ENCODE measurements around the gene CASKIN2.
A peak's percentile ranks its signal among the peaks of the same experiment; 100 is the strongest.

Gene CASKIN2

GRCh38 chr17:75530837-75531720 lies 15.7 kb upstream of the CASKIN2 start:
- Histone ChIP-seq H3K4me3 (ENCODE audit: low read depth in 1 of 2, low read length in 2 of 2) (peak overlapping the region in 1 of 2 donors; percentile 40), H3K27me3 (ENCODE audit: control insufficient read depth in 1 of 2, insufficient read depth in 2 of 2, low read length in 2 of 2) (no peaks in the 10 kb centered on the region), H3K4me1 (ENCODE audit: control insufficient read depth in 1 of 2, insufficient read depth in 2 of 2, low read length in 2 of 2) (peaks cover 41 to 52% of the 10 kb centered on the region in 2 donors), H3K36me3 (ENCODE audit: control insufficient read depth in 1 of 2, insufficient read depth in 2 of 2, low read length in 2 of 2) (peaks cover 0 to 14% of the 10 kb centered on the region in 2 donors), H3K9ac (ENCODE audit: low read depth in 1 of 2, low read length in 2 of 2) (peak overlapping the region; percentile 54 to 58), H3K9me3 (ENCODE audit: control insufficient read depth in 1 of 2, low read length in 2 of 2) (no peaks in the 10 kb centered on the region), H3K27ac (ENCODE audit: low read depth, low read length) (peak overlapping the region; percentile 58)

GRCh38 chr17:75526555-75527270 lies 11.4 kb upstream of the CASKIN2 start:
- H3K4me3 ChIP-seq (ENCODE audit: low read depth in 1 of 2, low read length in 2 of 2): peak overlapping the region; percentile 77 to 81
- peak overlapping the region; percentile 80 for H3K27ac ChIP-seq (ENCODE audit: low read depth, low read length)
- peaks cover 23 to 34% of the 10 kb centered on the region in 2 donors for H3K4me1 ChIP-seq (ENCODE audit: control insufficient read depth in 1 of 2, insufficient read depth in 2 of 2, low read length in 2 of 2)
- peaks cover 6 to 9% of the 10 kb centered on the region in 2 donors for H3K36me3 ChIP-seq (ENCODE audit: control insufficient read depth in 1 of 2, insufficient read depth in 2 of 2, low read length in 2 of 2)
- H3K9ac ChIP-seq (ENCODE audit: low read depth in 1 of 2, low read length in 2 of 2): peak overlapping the region; percentile 85 to 96
- H3K9me3 ChIP-seq (ENCODE audit: control insufficient read depth in 1 of 2, low read length in 2 of 2): no peaks in the 10 kb centered on the region
- H3K27me3 ChIP-seq (ENCODE audit: control insufficient read depth in 1 of 2, insufficient read depth in 2 of 2, low read length in 2 of 2): no peaks in the 10 kb centered on the region

- Histone ChIP-seq H3K27me3 (ENCODE audit: control insufficient read depth in 1 of 2, insufficient read depth in 2 of 2, low read length in 2 of 2) (no peaks in the 10 kb centered on the region), H3K4me3 (ENCODE audit: low read depth in 1 of 2, low read length in 2 of 2) (peak overlapping the region; percentile 77 to 81), H3K36me3 (ENCODE audit: control insufficient read depth in 1 of 2, insufficient read depth in 2 of 2, low read length in 2 of 2) (peaks cover 6 to 16% of the 10 kb centered on the region in 2 donors), H3K4me1 (ENCODE audit: control insufficient read depth in 1 of 2, insufficient read depth in 2 of 2, low read length in 2 of 2) (peaks cover 16 to 27% of the 10 kb centered on the region in 2 donors), H3K9me3 (ENCODE audit: control insufficient read depth in 1 of 2, low read length in 2 of 2) (no peaks in the 10 kb centered on the region), H3K27ac (ENCODE audit: low read depth, low read length) (peak overlapping the region; percentile 80), H3K9ac (ENCODE audit: low read depth in 1 of 2, low read length in 2 of 2) (peak overlapping the region; percentile 85 to 96)
Observed at GRCh38 chr17:75525806-75526554, 10.6 kb upstream of the CASKIN2 start.

- peak within 1 kb of the TSS; percentile 77 to 81 for H3K4me3 ChIP-seq (ENCODE audit: low read depth in 1 of 2, low read length in 2 of 2)
- H3K36me3 ChIP-seq (ENCODE audit: control insufficient read depth in 1 of 2, insufficient read depth in 2 of 2, low read length in 2 of 2): peaks cover 6 to 18% of the 10 kb centered on the region in 2 donors
- peak within 1 kb of the TSS; percentile 85 to 96 for H3K9ac ChIP-seq (ENCODE audit: low read depth in 1 of 2, low read length in 2 of 2)
- H3K27ac ChIP-seq (ENCODE audit: low read depth, low read length): peak within 1 kb of the TSS; percentile 89
- H3K27me3 ChIP-seq (ENCODE audit: control insufficient read depth in 1 of 2, insufficient read depth in 2 of 2, low read length in 2 of 2): no peaks in the 10 kb centered on the region
- peaks cover 12 to 22% of the 10 kb centered on the region in 2 donors for H3K4me1 ChIP-seq (ENCODE audit: control insufficient read depth in 1 of 2, insufficient read depth in 2 of 2, low read length in 2 of 2)
- H3K9me3 ChIP-seq (ENCODE audit: control insufficient read depth in 1 of 2, low read length in 2 of 2): no peaks in the 10 kb centered on the region
Observed at GRCh38 chr17:75524970-75525805, 9.9 kb upstream of the CASKIN2 start, which contains the start of gene LLGL2. Gene LLGL2, plus strand, starts transcription at chr17:75525697. Its CDS starts 17,730 bp downstream, at chr17:75543427.

- peak overlapping the region; percentile 89 for H3K27ac ChIP-seq (ENCODE audit: low read depth, low read length)
- peak overlapping the region; percentile 59 to 77 for H3K9ac ChIP-seq (ENCODE audit: low read depth in 1 of 2, low read length in 2 of 2)
- no peaks in the 10 kb centered on the region for H3K27me3 ChIP-seq (ENCODE audit: control insufficient read depth in 1 of 2, insufficient read depth in 2 of 2, low read length in 2 of 2)
- H3K36me3 ChIP-seq (ENCODE audit: control insufficient read depth in 1 of 2, insufficient read depth in 2 of 2, low read length in 2 of 2): peaks cover 6 to 23% of the 10 kb centered on the region in 2 donors
- H3K4me3 ChIP-seq (ENCODE audit: low read depth in 1 of 2, low read length in 2 of 2): peak overlapping the region; percentile 66 to 67
- H3K9me3 ChIP-seq (ENCODE audit: control insufficient read depth in 1 of 2, low read length in 2 of 2): no peaks in the 10 kb centered on the region
- peaks cover 12 to 18% of the 10 kb centered on the region in 2 donors for H3K4me1 ChIP-seq (ENCODE audit: control insufficient read depth in 1 of 2, insufficient read depth in 2 of 2, low read length in 2 of 2)
Observed at GRCh38 chr17:75524269-75524969, 9.1 kb upstream of the CASKIN2 start.

- Histone ChIP-seq H3K27me3 (ENCODE audit: control insufficient read depth in 1 of 2, insufficient read depth in 2 of 2, low read length in 2 of 2) (no peaks in the 10 kb centered on the region), H3K4me3 (ENCODE audit: low read depth in 1 of 2, low read length in 2 of 2) (no peak overlapping the region), H3K9ac (ENCODE audit: low read depth in 1 of 2, low read length in 2 of 2) (no peak overlapping the region), H3K9me3 (ENCODE audit: control insufficient read depth in 1 of 2, low read length in 2 of 2) (no peaks in the 10 kb centered on the region), H3K27ac (ENCODE audit: low read depth, low read length) (no peak overlapping the region), H3K36me3 (ENCODE audit: control insufficient read depth in 1 of 2, insufficient read depth in 2 of 2, low read length in 2 of 2) (peaks cover 6 to 27% of the 10 kb centered on the region in 2 donors), H3K4me1 (ENCODE audit: control insufficient read depth in 1 of 2, insufficient read depth in 2 of 2, low read length in 2 of 2) (peaks cover 12 to 18% of the 10 kb centered on the region in 2 donors)
Observed at GRCh38 chr17:75523647-75524046, 8.3 kb upstream of the CASKIN2 start.

GRCh38 chr17:75521951-75522727 lies 6.8 kb upstream of the CASKIN2 start:
- Histone ChIP-seq H3K27me3 (ENCODE audit: control insufficient read depth in 1 of 2, insufficient read depth in 2 of 2, low read length in 2 of 2) (no peaks in the 10 kb centered on the region), H3K4me3 (ENCODE audit: low read depth in 1 of 2, low read length in 2 of 2) (no peak overlapping the region), H3K36me3 (ENCODE audit: control insufficient read depth in 1 of 2, insufficient read depth in 2 of 2, low read length in 2 of 2) (peaks cover 6 to 27% of the 10 kb centered on the region in 2 donors), H3K4me1 (ENCODE audit: control insufficient read depth in 1 of 2, insufficient read depth in 2 of 2, low read length in 2 of 2) (peaks cover 23 to 29% of the 10 kb centered on the region in 2 donors), H3K9ac (ENCODE audit: low read depth in 1 of 2, low read length in 2 of 2) (no peak overlapping the region), H3K9me3 (ENCODE audit: control insufficient read depth in 1 of 2, low read length in 2 of 2) (no peaks in the 10 kb centered on the region), H3K27ac (ENCODE audit: low read depth, low read length) (no peak overlapping the region)

- peaks cover 20 to 25% of the 10 kb centered on the region in 2 donors for H3K4me1 ChIP-seq (ENCODE audit: control insufficient read depth in 1 of 2, insufficient read depth in 2 of 2, low read length in 2 of 2)
- H3K27ac ChIP-seq (ENCODE audit: low read depth, low read length): no peak overlapping the region
- no peaks in the 10 kb centered on the region for H3K27me3 ChIP-seq (ENCODE audit: control insufficient read depth in 1 of 2, insufficient read depth in 2 of 2, low read length in 2 of 2)
- peaks cover 6 to 27% of the 10 kb centered on the region in 2 donors for H3K36me3 ChIP-seq (ENCODE audit: control insufficient read depth in 1 of 2, insufficient read depth in 2 of 2, low read length in 2 of 2)
- H3K4me3 ChIP-seq (ENCODE audit: low read depth in 1 of 2, low read length in 2 of 2): no peak overlapping the region
- H3K9me3 ChIP-seq (ENCODE audit: control insufficient read depth in 1 of 2, low read length in 2 of 2): no peaks in the 10 kb centered on the region
- H3K9ac ChIP-seq (ENCODE audit: low read depth in 1 of 2, low read length in 2 of 2): no peak overlapping the region
Observed at GRCh38 chr17:75521290-75521689, 6.0 kb upstream of the CASKIN2 start.
